IMR-90 (cell line): ENCODE measurements around the gene SAXO1.

Source experiments
- BHLHE40 ChIP-seq: fragments of 150-350 bp; IDR thresholded peaks from 2 replicates; pipeline ENCODE4 v1.6.1; 2016; ENCODE audit warnings: mild to moderate bottlenecking, low read depth, low read length
- CEBPB ChIP-seq: IDR thresholded peaks from 2 replicates; pipeline ENCODE4 v1.6.1; 2012; ENCODE audit warnings: low read depth, low read length, improper control_type of control experiment
- CHD1 ChIP-seq: IDR thresholded peaks from 2 replicates; pipeline ENCODE4 v1.6.1; 2012; ENCODE audit warnings: low read depth, low read length, improper control_type of control experiment
- CTCF ChIP-seq: conservative IDR thresholded peaks from 2 replicates; pipeline ENCODE4 v1.5.1; 2012; ENCODE audit warnings: mild to moderate bottlenecking, low read depth, low read length, improper control_type of control experiment
- ELK1 ChIP-seq: fragments of 150-350 bp; IDR thresholded peaks from 2 replicates; pipeline ENCODE4 v1.6.1; 2016; ENCODE audit warnings: low read depth, mild to moderate bottlenecking, low read length, moderate library complexity, borderline replicate concordance
- MAFK ChIP-seq: IDR thresholded peaks from 2 replicates; pipeline ENCODE4 v1.6.1; 2012; ENCODE audit warnings: low read depth, low read length, improper control_type of control experiment
- MAZ ChIP-seq: IDR thresholded peaks from 2 replicates; pipeline ENCODE4 v1.6.1; 2012; ENCODE audit warnings: low read depth, mild to moderate bottlenecking, low read length, improper control_type of control experiment, moderate library complexity, borderline replicate concordance
- MXI1 ChIP-seq: IDR thresholded peaks from 2 replicates; pipeline ENCODE4 v1.6.1; 2012; ENCODE audit warnings: low read depth, mild to moderate bottlenecking, low read length, moderate library complexity, borderline replicate concordance
- NFE2L2 ChIP-seq: fragments of 150-350 bp; IDR thresholded peaks from 2 replicates; pipeline ENCODE4 v1.6.1; 2016; ENCODE audit warnings: low read depth, mild to moderate bottlenecking, low read length
- POLR2A ChIP-seq: IDR thresholded peaks from 2 replicates; pipeline ENCODE4 v1.6.1; 2012; ENCODE audit warnings: mild to moderate bottlenecking, low read depth, low read length
- RAD21 ChIP-seq: IDR thresholded peaks from 2 replicates; pipeline ENCODE4 v1.6.1; 2012; ENCODE audit warnings: low read length, improper control_type of control experiment
- RCOR1 ChIP-seq: IDR thresholded peaks from 2 replicates; pipeline ENCODE4 v1.6.1; 2012; ENCODE audit warnings: mild to moderate bottlenecking, low read length, improper control_type of control experiment; ENCODE audit not compliant: insufficient replicate concordance
- SMC3 ChIP-seq: fragments of 150-350 bp; IDR thresholded peaks from 2 replicates; pipeline ENCODE4 v1.6.1; 2016; ENCODE audit warnings: low read depth, mild to moderate bottlenecking, antibody characterized with exemption, low read length, moderate library complexity
- USF2 ChIP-seq: fragments of 150-350 bp; IDR thresholded peaks from 2 replicates; pipeline ENCODE4 v1.6.1; 2017; ENCODE audit warnings: mild to moderate bottlenecking, antibody characterized with exemption, low read length, low read depth

GRCh38 chr9:19036611-19037010 lies 3.6 kb upstream of the SAXO1 start:
- TF ChIP-seq CTCF (no peak), BHLHE40 (no peak), MAZ (no peak), RCOR1 (no peak), CEBPB (no peak), RAD21 (no peak), POLR2A (no peak), ELK1 (no peak), SMC3 (no peak), MXI1 (no peak), USF2 (no peak), CHD1 (no peak), MAFK (no peak), NFE2L2 (no peak)
